NCI-H510A treated with DMSO at 0.1 percent for 48 hours (cell line): ENCODE data around the gene ADARB2.

ENCODE experiments used
- DNase-seq: peaks from one replicate; lab custom pipeline; 2025; lab: John Stamatoyannopoulos, UW

ADARB2 gene

DNA sequence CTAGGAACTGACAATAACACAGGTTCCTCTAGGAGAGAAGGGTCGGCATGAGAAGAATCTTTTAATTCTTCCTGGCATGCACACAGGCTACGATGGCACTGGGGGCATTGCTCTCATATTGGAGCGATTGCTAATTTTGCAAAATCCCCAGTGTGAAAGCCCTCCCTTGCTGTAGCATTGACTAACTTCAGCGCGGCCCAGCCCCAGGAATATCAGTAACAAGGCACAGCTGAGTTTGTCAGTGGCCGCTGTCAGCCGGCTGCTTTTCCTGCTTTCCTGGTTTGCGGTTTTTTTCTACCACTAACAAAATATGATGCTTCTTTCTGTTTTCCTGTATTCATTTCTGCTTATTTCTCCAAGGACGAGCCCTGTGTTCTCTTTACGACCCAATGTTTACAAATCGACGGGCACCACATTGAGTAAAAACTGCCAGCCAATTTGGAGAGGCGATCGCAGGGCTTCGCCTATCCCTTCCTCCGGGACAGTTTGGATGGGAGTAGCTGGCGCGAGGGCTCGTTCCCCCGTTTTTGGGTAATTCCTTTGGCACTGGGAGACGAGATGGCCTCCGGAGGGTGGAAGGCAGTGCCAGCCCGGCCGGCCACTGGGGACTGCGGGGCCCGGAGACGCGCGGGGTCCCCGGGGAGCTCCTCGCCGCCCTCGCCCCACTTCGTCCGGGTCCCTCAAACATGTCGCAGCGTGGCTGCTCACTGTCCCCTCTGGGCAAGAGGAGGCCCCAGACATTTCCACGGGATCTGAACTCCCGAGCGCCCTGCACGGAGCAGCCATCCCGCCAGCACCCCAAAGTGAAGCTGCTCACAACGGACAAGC, 967 bp downstream of the ADARB2 start:
- no peak for DNase-seq

DNA sequence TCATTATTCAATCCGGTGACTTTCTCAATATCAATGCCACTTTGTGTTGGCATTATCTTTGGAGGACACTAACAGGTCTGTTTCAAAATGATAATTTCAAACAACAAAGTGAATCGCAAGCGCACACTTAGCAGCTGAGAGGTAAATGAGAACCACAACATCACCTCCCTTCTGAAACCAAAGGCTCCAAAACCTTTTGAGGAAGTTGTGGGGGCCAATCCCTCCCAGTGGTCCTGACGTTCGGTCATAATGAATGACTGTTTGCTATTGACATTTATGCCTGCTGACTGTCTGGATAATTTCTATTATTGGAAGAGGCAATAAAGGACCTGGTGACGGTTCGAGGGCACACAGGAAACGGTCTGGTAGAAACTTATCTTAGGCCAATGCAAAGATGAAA, 1.8 kb downstream of the ADARB2 start:
- no peak for DNase-seq

DNA sequence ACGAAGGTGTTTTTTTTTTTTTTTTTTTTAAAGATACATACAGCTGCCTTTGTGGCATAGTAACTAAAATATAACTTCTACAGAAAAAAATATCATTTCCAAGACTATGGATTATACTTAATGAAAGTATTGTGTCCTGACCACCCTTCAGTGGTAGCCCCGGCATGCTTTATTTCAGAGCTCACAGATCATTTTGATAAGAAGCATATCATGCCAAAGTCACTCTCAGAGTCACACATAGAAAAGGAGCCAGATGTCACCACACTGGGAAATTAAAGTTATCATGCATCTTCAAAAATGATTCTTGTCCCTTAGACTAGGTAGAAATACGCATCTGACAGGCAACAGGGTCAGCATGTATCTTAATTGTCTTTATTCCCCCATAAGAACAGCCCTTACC, 3.0 kb downstream of the ADARB2 start:
- DNase-seq: no peak

DNA sequence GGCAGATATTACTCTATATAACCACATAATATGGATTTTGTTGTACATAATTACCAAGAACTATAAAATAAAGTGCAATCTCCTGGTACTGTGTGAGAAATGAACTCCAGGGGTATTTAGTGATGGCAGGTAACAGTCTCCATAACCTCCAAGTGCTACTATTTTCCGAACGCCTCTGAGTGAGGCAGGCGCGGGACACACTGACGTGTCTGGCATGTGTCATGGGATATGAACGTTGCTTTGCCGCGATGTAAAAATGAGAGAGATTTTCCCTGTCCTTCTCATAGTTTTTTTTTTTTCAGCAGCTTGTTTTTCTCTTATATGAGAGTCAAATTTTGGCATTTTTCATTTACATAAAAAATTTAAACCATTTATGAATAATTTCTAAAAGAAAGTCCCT, 3.6 kb downstream of the ADARB2 start:
- DNase-seq: peak; percentile 34

DNA sequence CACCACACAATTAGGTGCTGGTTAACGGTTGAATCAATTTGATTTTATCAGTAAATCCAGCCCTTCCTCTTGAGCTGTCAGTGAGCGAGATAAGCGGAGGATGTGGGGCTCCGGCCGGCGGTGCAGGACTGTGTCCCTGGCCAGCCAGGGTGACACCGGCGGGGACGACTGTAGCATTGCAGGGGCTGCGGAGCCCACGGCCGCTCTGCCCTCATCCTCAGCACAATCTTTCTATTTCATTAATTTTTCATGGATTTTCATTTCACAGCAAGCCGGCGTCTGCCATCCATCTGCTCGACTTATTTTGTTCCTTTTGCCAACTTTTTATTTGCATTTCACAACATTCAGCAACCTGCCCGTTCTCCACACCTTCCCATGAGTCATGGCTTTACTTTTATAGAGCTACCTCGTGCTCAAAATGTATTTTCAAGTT, 4.7 kb downstream of the ADARB2 start:
- DNase-seq: no peak

DNA sequence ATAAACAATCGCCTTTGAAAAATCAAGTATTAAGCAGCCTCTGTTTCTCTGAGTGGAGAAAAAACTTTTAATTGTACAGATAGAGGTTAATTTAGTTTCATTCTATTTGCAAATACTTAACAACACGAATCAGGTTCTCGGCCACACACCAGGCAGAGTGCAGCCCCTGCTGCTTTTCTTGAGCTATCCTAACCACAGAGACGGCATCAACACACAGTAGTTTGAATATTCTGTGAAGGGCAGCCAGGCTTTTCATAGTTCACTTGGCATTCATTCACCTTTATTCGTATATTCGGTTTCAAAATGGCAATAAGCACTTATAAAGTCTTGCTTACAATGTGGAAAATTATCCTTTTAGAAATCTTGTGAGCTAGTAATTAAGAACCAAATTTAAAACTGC, 5.7 kb downstream of the ADARB2 start:
- no peak for DNase-seq

DNA sequence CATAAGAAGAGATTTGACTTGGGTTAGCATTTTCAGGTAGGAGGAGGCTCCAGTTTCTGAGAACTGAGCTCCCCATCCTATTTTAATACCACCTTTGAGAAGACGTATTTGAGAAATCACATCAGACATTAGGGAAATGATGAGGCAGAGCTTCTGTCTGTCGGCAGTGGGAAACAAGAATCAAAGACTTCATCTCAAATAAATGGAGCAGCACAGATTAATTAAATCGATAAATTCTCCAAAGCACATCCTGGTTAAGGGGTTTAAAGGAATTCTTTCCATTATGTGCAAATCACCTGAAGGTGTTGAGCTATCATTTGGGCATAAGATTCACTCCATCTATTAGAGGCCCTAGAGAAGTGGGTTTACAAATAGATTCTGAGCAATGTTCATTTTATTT, 7.6 kb downstream of the ADARB2 start:
- DNase-seq: no peak

DNA sequence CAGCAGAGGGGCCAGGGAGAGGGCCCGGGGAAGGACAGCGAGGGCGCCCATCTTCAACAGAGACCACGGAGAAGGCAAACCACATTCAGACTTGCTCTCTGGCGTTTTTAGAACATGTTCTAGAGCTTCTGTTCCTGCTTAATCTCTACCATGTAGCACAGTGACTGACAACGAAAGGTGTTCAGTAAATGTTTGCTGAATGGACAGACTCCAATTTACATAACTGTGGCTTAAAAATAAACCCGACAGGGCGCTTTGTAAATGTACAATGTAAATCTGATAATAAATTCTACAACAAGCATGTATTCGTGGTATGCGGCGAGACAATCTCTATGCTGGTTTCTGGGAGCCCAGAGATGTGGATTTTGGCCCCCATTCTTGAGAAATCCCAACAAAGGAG, 10.5 kb downstream of the ADARB2 start:
- no peak for DNase-seq

DNA sequence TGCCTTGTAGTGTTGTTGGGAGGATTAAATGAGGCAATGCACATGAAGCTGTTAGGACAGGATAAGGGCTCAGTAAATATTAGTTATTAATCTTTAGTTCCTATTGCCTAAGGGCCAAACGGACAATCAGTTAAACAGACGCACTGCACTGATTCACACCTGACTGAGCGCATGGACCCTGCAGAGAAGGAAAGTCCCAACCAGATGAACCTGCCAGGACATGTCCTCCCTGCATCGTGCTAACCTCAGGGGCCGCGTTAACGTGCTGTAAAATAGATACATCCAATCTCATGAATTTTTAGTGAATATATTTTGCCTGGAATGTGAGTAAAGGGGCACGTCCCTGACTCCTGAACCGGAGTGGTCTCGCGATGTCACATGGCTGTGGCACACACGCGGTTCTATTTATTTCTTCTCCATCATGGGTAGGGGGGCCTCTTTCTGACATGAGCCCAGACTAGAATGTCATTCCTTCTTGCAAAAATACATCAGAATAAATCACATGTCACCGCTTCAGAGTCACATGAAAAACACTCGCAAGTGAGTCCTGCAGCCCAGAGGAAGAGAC, 12.3 kb downstream of the ADARB2 start:
- DNase-seq: no peak

DNA sequence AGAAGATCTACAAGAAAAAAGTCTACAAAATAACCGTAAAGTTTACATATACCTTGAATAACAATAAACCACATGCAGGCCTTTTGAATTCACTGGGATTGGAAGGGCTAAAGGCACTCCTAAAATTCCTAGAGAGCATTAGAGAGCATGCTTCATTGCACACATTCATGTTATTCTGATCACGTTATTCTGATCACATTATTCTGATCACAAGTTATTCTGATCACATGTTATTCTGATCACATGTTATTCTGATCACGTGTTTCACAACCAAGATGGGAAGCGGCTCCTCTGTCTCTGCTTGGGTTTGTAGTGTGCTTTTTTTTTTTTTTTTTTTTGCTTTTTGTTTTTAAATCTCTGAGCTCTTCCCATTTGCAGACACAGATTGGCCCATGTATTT, 20.5 kb downstream of the ADARB2 start:
- no peak for DNase-seq

DNA sequence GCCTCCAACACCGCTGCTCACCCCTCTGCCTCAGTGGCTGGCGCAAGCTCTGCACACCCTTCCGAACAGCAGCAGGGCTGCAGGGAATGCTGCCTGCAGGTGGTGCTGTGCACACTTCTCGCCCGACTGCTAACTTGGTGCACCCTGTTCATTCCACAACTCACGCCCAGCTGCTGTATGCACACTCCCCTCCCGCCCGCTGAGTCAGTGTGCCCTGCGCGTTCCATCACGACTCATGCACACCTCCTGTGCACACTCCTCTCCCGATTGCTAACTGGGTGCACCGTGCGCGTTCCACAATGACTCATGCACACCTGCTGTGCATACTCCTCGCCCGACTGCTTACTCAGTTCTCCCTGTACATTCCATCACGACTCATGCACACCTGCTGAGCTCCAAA, 21.5 kb downstream of the ADARB2 start:
- DNase-seq: no peak

DNA sequence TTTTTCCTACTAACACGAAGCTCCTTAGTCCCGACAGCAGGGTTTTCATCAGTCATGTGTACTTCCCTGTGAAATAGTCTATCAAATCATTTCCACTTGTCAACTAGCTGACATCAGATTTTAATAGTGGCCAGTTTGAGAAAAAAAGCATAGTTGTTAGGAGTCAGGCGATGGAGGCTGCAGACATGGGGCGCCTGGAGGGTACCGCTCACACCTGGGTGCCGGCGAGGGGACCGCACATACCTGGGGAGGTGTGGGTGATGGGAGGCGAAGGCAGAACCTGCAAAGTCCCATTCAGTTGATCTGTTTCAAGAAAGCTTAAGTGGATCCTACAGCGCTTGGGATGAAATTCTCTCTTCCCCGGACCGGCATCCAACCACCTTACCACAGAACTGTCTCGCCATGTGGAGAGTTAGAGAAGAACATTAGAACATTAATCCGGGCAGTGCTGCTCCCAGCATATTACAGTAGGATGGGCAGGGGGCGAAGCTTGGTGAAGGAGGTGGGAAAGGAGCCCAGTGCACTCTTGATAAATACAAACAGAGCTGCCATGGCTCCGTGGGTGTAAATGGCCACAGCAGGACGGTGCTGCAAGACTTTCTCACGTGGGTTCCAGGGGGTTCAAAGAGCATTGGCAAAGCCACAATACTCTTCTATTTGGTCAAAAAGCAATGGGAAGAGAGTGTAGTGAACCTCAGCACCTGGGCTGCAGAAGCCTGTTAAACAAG, 24.2 kb downstream of the ADARB2 start:
- no peak for DNase-seq

DNA sequence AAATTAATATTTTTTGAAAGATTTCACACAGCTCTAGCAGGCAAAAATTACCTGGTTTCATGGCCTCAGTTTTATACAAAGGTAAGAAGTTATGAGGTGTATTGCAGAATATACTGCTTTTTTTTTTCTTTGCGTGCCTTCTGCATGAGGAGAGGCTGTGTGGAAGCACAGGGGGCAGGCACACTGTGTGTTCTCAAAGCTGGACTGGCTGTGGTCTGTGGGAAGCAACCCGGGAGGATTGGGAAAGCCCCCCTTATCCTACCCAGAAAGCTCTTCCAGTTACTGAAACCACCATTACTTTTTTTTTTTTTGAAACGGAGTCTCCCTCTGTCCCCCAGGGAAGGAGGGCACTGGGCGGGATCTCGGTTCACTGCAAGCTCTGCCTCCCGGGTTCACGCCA, 25.0 kb downstream of the ADARB2 start:
- DNase-seq: no peak

DNA sequence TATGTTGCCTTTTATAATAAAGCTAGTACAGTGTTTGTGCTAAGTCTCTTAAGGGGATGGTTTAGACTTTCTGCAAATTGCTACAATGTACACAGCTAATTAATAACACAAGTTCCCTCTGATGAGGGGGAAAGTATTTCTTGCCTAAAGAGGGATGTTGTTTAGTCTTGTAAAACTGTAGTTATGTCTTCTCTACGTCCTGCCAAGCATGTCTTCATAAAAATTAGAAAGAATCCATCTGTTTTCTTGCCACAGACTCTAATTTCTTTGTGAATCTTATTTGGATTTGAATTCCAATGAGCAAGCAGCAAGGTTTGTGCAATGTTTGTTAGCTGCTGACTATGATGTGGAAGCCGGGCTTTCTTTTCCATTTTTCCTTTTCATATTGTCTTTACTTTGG, 28.2 kb downstream of the ADARB2 start:
- DNase-seq: no peak

DNA sequence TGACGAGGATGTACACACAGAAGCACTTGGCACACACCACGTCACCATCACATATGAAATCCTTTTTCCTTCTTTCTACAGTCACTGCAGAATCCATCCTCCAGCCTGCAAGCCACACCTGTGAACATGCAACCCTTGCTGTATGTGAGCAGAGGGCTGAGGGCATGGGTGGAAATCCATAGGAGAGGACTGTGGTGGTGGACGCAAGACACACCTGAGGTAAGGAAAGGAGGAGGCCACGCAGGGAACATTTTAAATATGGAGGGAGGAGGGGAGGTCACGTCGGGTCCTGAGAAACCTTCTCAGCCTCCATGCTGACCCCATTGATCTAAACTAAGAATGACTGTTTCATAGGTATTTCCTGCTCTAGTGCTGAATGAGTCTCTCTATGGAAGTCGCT, 28.6 kb downstream of the ADARB2 start:
- DNase-seq: no peak

DNA sequence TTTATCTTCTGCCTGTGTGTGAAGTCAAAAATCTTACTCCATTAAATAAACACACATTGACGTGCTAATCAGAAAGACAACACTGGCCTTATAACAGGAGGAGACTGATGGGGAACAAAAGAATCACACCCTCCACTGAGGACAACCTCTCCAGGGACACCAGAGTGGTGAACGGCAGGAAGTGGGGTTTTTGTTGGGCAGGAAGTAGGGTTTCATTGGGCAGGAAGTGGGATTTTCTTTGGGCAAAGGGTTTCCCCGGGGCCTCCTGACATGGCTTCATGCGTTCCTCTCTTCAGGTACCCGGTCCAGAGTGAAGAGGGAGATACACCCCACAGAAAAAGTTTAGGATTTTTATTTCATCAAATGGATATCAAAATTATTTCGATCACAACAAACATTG, 30.6 kb downstream of the ADARB2 start:
- DNase-seq: no peak

DNA sequence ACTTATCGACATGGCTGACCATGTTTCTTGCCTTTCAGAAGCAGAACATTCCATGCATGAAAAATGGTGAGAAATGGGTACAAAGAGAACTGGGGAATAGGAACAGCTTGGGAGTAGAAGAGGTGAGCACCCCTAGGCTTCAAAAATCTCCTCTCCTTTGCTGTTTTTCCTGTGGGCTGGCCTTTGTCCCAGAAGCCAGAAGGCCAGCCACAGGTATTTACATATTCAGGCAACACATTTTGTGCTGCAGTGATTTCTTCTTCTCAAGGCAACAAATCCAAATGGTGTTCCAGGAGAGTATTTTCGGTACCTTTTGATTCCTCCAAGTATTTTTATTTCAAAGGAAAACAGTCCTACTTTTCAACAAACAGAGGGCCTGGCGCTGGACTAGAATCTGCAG, 31.1 kb downstream of the ADARB2 start:
- DNase-seq: no peak

DNA sequence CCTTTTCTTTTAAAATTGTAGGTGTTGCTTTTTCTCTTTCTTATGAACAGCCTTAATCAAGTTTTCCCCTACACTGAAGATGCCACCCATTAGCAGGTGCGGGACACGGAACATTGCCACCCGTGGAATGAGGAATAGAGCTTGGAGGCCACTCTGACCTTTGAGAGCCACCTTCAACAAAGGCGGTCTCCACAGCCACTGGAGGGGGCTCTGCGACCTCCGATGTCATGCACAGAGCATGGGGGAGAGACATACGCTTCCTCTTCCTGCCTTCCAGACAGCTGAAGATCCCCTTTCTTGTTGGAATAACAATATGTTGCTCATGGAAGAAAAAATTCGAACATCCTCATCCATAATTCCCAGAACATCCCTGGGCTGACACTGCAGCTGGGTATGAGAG, 39.1 kb downstream of the ADARB2 start:
- no peak for DNase-seq

DNA sequence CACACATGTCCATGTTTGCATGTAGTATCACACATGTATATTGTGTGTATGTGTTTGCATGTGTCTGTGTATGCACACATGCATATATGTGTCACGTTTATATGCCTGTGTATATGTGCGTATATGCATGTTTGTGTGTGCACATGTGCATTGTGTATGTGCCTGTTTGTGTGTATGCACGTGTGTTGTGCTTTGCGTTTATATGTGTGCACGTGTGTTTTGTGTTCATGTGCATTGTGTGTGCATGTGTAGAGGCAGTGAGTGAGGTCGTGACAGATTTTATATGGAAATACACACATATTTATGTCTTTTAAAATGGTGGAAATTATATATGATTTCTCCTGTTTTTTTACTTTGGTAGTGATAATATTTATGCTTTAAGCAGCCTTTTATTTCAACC, 41.2 kb downstream of the ADARB2 start:
- no peak for DNase-seq

DNA sequence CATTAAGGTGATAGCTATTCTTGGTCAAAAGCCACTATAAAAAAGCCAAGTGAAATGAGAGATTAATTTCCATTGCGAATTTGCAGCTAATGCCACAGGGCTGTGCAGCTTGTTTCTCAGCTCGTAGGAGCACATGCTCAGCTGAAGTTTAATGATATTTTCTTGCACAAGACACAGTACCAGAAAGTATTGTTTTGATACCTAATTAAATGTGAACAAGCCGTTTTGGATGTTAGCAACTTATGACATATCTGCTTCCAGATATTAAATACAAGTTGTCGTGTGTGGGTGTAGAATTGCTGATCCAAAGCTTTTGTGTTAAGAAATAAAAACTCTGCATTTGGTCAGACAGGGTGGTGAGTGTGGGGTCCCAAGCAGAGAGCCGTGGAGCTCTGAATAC, 47.2 kb downstream of the ADARB2 start:
- no peak for DNase-seq

DNA sequence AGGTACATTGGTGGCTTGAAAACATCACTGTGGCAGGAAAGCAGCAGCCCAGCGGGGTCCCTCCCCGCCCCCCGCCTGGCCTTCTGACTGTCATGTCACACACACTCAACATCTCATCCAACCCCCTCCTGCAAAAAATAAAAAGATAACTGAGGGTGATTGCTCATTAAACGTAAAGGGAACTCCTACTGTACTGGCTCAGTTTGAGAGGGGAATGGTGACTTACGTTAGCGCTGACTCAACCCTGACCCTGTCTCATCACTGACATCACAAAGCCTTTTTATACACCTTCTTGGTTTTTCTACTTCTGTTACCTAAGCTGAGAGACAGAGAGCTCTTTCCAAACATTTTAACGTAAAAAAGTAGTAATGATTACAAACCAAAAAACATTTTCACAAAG, 48.8 kb downstream of the ADARB2 start:
- no peak for DNase-seq

DNA sequence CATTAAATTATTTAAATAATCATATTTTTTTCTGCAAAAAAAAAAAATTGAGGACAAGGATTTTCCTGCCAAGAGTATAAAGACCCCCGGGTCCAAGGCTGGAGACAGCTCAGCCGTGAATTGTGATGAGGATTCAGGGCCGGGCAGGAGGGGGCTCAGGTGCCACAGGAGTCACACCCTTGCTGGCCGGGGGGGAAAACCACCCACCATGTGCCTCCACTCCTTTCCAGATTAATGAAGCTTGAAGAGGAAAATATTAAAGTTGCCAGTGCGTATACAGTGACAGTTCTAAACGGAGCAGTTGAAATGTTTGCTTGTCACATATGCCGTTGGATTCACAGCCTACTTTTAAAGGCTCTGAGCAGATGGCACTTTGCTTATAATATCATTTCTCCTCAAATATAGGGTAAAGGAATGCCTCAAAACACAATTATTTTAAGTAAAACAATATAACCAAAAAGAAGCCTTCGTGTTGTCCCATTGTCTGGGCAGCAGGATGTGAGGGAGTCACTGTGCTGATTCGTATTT, 49.6 kb downstream of the ADARB2 start:
- DNase-seq: no peak

DNA sequence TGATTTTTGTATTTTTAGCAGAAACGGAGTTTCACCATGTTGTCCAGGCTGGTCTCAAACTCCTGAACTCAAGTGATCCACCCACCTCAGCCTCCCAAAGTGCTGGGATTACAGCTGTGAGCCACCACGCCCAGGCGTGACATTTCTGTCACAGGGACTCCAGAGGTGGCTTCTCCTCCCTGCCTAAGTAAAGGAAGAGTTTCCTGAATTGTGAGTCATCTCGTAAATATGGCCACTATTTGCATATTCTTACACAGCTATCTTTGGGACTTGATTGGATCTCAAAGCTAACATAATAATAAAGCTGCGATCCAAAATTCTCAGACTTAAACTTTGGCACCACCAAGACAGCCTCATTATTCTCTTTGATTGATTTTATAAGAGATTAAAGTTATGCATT, 50.1 kb downstream of the ADARB2 start:
- no peak for DNase-seq
